ENCODE data around the gene EXOC7. TPM values are rescaled to one million over a fixed set of nuclear protein-coding genes. Genes with fewer than 3 reads are reported as not detected.

The EXOC7 gene, protein sequence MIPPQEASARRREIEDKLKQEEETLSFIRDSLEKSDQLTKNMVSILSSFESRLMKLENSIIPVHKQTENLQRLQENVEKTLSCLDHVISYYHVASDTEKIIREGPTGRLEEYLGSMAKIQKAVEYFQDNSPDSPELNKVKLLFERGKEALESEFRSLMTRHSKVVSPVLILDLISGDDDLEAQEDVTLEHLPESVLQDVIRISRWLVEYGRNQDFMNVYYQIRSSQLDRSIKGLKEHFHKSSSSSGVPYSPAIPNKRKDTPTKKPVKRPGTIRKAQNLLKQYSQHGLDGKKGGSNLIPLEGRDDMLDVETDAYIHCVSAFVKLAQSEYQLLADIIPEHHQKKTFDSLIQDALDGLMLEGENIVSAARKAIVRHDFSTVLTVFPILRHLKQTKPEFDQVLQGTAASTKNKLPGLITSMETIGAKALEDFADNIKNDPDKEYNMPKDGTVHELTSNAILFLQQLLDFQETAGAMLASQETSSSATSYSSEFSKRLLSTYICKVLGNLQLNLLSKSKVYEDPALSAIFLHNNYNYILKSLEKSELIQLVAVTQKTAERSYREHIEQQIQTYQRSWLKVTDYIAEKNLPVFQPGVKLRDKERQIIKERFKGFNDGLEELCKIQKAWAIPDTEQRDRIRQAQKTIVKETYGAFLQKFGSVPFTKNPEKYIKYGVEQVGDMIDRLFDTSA
- polyA plus RNA-seq (ENCODE audit: insufficient read length in 4 of 4), result 100 to 1,000 TPM; 150 to 172 (median 157) TPM

DNA sequence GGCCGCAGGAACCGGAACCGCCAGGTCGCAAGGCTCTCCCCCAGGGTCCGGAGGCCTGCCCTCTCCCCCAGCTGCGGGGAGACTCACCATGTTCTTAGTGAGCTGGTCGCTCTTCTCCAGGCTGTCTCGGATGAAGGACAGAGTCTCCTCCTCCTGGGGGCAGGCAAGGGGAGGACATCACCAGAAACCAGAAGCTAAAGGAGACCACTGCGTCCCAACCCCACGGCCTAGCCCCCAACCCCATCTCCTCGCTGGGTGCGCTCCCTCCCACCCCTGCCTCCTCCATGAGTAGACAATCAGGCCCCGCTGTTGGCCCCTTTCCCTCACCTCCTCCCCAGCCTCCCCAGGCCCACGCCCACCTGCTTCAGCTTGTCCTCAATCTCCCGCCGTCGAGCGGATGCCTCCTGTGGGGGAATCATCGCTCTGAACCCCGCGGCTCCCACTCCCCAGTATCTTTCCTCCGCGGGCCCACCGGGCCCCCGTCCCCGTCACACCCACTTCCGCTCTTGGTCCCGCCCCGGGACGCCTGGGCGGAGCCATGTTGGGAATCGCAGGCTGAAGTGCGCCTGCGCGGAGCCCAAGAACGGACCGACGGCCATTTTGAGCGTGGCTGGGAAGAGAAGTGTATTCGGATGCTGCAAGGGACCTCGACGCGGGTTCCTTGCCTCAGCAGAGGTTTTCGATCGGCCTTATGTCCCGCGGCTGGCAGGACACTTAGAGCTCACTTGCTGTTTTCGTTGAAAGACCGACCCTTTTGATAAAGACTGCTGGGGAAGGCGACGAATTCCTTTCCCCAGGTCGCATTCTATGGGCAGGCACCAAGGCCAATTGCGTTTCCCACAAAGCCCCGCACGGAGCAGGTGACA, at the start of gene EXOC7:
TSS of gene EXOC7 (minus strand) at position 514 of the 866 bp plus-strand sequence. CDS start at position 419, 95 bp downstream.
- peak; percentile 90 to 95 (median 91) for DNase-seq (ENCODE audit: low read depth in 4 of 4, low spot score in 3 of 4)

DNA sequence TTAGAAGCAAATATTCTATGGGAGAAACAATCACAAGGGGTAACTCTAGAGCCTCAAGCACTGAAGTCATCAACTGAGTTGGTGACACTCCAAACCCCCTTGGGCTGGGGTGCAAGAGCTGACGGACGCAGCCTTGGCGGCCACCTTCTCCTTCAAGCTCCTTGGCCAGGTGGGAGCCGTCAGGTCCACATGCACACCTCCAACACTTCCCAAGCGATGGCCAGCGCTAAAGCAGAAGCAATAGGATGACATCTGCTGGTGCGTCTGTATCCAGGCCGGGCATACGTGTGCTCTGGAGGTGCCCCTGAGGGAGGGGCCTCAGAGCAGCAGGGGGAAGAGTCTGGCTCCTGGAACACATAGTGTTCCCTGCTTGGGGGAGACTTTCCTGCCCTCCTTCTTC, 49.6 kb upstream of the EXOC7 start:
- no peak for DNase-seq (ENCODE audit: low read depth in 4 of 4, low spot score in 3 of 4)

DNA sequence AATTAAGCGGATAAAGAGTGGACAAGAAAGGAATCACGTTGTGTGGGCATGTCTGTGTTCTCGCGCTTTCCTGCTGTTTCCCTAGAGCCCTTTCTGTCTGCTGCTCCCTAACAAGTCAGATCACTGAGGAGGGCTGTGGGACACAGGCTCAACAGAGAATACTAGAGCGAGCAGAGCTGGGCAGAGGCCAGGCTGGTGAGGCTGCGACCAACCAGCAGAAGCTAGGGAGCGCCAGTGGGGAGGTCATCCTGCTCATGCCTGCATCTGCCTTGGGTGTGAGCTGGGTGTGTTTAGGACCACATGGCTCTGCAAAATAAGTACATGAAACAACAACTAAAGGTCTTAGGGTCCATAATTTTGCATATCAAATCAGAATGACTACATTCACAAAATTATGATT, 49.0 kb upstream of the EXOC7 start:
- no peak for DNase-seq (ENCODE audit: low read depth in 4 of 4, low spot score in 3 of 4)

DNA sequence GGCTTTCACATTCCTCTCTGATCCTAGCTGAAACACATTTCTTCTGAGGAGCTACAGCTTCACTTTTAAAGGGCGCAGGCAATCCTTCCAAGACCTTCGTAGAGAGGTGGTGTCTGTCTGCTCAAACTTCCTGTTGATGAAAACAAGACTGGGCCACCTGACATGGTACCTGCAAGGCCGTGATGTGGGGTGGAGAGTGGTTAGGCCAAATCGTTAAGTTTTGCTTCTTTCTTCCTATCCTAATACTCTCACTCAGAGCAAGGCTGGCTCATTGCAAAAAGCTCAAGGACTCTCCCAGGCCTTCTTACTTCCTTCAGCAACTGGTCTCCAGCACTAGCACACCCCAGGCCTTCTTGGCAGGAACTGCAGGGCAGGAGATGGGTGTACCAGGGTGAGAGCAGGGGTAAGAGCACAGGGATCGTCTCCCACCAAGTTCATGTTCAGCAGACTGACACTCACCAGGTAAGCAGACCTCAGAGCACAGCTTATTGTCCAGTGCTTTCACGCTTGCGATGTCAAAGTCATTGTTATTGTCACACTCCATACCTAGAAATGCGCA, 48.4 kb upstream of the EXOC7 start:
- no peak for DNase-seq (ENCODE audit: low read depth in 4 of 4, low spot score in 3 of 4)

DNA sequence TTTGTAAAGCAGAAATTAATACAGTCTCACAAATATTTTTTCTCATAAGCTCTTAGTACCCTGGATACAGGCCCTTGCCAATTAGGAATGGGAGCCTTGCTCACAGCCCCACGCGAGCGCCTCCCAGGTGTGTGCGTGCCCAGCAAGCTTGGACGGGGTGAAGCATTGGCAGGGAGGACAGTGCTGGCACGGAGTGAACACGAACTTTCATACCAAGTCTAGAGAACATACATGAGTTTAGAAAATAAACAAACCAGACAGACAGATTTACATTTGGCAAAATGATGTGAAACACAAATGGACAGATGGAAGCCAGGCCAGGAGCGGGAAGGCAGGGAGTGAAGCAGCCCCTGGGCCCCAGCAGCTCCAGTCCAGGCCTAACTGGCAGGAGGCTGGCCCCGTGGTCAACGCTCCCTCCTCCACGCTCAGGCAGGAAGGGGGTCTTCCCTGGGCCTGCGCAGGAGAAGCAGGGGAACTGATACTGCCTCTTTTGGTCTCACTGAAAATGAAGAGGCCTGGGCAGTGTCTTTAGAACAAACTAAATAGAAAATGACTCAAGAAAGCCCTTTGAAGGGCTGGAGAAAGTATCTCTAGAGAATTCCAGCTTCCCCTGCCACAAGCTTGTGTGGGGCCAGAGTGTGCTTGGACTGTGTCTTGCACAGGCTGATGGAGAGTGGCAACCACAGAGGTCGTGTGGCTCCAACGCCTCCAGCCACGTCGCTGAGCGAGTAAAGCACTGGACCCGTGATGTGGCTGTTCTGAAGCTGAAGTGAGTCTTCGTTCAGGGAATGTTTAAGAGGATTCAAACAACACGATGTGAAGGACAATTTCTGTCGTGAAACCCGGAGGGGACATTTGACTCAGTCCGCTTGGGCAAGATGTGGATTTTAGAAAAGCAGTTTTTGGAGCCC, 47.4 kb upstream of the EXOC7 start:
- no peak for DNase-seq (ENCODE audit: low read depth in 4 of 4, low spot score in 3 of 4)

DNA sequence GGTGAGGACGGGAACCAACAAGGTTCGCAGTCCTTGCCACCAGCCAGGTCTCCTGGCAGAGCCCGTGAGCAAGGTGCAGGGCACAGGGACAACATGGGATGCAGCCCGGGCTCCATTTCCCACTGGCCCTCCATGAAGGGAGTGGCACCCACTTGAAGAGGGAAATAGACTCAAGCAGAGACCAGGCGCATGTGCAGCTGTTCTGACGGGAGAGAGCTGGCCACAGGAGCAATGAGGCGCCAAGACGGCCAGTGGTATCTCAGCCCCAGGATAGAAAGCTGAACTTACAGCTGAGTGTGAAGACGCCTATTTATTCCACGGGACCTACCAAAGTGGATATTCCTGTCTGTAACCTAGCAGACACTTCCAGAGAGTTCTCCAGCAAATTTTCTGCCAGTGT, 45.6 kb upstream of the EXOC7 start:
- DNase-seq (ENCODE audit: low read depth in 4 of 4, low spot score in 3 of 4), result no peak

DNA sequence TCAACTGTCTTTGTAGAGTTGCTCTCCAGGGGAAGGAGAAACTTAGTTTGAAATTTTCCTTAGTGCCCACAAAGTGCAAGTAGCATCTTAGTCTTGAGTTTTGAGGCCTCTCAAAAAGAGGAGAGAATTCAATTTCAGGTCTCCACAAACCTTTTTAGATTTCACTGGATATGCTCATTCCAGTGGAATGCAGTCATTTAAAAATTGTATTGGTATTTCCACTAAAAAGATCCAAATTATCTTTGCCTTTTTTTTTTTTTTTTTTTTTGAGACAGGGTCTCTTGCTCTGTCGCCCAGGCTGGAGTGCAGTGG, 44.4 kb upstream of the EXOC7 start:
- no peak for DNase-seq (ENCODE audit: low read depth in 4 of 4, low spot score in 3 of 4)

DNA sequence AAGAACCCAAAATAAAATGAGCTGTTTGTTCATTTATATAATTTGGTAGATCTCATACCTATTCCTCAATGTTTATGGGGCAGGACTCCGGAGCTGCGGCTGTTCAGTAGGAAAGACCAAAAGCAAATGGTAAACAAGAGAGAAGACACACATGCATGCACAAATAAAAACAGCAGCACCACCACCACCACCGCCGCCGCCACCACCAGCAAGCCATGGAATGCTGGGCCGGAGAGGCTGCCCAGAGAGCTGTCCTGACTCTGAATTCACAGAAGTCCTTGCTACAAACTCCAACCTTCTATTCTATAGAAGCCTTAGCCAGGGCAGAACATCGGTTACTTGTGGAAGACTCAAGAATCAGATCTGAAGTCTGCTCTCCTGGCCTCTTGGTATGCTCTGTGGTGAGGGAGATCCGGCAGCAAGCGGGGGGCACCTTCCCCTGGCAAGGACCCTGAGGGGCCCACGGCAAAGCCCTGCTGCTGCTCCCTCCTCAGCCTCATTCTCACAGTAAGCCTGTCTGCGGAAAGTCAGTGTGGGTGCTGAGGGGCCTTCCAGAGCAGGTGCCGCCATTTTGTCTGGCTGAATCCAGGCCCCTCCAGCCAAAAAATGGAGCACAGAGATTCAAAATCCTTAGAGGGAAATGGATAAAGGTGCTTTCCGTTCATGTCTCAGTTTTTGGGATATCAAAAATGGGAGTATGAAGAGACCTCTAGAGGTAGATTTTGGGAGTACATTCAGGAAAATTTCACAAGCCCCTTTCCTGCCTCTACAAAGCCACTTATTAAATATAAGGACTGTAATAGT, 43.8 kb upstream of the EXOC7 start:
- no peak for DNase-seq (ENCODE audit: low read depth in 4 of 4, low spot score in 3 of 4)

DNA sequence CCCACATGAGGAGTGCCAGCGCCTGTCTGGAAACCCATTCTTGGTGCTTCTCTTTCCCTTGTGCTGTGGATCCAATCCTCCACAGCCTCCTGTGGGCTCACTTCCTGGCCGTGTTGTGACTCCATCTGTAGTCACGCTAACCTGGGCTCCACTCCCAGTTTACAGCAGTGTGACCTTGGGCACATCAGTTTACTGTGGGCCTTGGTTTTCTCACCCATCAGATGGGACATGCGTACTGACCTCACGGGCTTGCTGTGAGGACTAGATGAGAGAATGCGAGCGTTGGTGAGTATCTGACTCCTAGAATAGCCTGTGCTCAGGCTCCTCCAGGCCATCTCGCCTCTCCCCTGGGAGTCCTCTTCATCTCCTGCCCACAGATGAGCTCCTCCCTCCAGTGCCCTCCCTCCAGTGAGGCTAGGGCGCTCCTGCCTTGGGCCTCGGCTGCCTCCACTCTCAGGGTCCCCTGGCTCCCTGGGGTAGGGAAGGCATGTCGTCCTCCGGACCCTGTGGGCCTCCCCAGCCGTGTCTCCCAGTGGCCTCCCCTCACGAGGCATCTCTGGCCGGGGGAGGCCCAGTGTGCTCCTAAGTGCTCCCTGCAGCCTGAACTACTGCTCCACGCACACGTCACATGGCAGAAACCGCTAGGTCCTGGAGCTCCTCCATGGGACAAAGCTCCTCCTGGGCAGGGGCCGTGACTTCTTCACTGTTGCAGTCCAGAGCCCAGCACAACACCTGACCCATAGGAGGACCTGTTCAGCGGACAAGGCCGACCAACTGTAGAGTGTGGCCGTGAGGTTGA, 42.7 kb upstream of the EXOC7 start:
- DNase-seq (ENCODE audit: low read depth in 4 of 4, low spot score in 3 of 4), result no peak

DNA sequence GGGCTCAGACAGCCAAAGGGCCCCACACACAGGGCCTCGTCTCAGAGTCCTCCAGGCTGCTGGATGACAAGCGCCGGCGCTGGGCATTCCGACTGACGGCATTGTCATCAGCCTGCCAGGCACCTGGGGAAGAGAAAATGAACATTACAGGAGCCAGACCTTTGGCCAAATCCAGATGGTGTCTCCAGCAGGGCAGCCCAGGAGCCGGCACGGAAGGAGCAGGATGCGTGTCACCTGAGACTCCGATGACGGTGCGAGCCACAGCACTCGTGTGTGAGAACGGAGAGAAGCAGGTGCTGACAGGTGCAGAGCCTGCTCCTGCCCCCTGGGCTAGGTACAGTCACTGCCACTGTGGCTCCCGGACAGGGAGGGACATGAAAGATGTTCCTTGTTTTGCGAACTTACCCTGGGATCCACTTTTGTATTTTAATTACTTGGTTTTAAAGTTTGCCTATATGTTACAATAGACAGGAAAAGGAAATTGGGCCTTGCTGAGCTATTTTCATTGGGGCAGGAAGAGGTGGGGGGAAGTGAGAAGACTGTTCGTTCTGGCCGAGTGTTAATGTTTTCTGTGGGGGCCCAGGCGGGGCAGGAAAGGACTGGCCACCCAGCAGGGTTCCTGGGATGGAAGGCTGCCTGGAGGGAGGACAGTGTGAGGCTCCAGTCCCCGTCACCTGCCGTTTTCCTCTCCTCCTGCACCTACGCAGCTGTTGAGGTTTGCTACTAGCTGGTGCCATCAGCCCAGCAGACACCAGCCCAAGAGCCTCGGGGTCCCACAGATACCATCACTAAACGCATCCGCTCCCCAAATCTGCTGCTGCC, 41.9 kb upstream of the EXOC7 start:
- no peak for DNase-seq (ENCODE audit: low read depth in 4 of 4, low spot score in 3 of 4)

DNA sequence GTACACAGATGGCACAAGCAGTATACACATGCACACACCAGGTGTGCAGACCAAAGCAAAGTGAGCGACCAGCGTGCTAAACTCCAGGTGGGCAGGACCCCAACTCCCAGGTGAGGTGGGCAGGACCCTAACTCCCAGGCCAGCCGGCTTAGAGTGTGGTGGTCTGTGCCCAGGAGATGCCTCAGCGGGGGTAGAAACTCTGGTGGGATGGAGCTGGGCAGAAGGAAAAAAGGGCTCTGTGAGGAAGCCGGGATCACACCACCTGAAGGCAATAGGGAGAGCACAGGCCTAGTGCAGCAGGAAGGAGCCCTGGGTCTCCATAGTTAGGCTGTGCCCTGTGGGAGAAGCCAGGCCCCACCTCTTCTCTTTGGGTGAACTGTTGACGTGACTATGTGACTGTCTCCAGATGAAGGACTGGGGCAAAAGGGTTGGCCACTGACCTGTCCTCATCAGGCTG, 39.0 kb upstream of the EXOC7 start:
- DNase-seq (ENCODE audit: low read depth in 4 of 4, low spot score in 3 of 4), result no peak

DNA sequence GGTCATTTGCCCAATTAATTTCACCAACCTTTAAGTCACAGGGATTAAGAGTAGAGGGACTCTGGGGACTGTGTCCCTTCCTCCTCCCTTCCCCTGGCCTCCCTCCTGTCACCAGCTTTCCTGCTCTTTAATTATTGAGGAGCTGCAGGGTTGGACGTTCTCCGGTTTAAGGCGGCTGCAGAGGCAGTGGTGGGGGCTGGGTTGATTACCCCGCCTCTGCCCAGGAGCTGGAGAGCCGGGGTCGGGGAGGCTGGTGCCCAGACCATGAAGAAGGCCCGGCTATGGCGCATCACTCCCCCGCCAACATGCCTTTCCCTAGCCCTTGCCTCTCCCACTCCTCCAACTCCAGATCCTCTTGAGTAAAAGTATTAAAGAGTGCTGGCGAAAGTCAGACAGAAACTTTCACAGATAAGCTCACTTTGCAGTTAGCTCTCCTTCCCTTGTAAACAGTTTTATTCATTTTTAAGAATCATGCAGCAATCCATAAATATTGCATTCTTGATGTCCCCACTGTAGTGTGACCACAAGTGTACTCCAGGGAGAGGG, 38.5 kb upstream of the EXOC7 start:
- DNase-seq (ENCODE audit: low read depth in 4 of 4, low spot score in 3 of 4), result no peak

DNA sequence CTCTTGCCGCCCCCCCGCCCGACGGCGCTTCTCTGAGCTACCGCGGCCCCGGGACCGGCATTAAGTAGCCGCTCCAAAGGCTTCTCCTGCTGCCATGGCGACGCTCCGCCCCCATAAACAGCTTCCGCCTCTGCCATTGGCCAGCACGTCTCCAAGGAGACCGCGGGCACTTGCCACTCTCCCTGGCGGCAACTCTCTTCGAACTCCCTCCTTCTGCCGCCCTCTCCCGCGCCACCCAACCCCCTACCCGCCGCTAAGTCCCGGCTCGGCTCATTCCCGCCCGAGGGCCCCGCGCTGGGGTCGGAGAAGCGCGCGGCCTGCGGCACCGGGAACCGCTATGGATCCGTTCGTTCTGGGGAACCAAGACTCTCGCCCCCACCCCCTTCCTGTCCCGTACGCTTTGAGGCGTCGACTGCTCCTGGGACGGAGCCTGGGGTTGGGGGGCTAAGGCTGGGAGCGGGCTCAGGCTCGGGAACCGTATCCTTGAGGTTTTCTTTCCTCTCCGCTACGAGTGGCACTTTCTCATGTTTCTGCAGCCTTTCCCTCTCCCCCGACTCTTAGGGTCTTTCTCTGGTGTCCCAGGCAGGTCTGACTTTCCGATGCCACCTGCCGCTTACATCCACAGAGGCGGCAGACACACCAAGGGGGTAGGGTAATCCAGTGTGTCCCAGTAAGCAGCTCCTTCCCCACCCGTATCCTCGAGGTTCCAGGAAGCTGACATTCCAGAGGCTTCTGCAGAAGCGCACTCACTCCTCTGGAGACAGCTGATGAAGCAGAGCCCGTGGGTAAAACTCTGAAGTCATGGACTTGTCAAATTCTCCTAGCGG, 37.8 kb upstream of the EXOC7 start, which contains the start of gene FOXJ1:
TSS of gene FOXJ1 (minus strand) at position 34 of the 827 bp plus-strand sequence. CDS start 850 bp downstream, outside the sequence.
- DNase-seq (ENCODE audit: low read depth in 4 of 4, low spot score in 3 of 4), result peak; percentile 85 to 87 (median 86)

DNA sequence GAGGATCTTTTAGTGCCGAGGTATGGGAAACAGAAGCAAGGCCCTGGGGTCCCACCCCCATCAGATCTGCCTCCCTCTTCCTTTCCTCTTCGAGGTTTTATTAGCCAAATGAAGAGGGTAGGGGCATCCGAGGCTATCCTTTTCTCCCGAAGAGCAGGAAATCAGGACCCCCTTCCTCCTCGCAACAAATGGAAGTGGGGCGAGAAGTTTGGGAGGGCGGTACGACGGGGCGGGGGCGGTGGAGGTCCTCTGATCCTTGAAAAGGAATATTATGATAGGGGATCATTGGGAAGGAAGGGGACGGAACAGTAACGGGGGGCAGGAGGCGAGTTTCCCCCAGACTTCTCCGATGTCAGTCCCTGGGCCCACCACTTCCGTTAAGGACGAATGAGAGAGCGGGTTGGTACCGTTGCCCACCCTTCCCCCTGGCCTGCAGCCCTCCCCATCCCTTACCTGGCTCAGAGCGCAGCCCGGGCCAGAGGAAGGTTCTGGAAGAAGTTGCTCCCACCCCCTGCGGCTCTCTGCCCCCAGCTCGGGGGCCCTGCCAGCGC, 37.1 kb upstream of the EXOC7 start:
- no peak for DNase-seq (ENCODE audit: low read depth in 4 of 4, low spot score in 3 of 4)

DNA sequence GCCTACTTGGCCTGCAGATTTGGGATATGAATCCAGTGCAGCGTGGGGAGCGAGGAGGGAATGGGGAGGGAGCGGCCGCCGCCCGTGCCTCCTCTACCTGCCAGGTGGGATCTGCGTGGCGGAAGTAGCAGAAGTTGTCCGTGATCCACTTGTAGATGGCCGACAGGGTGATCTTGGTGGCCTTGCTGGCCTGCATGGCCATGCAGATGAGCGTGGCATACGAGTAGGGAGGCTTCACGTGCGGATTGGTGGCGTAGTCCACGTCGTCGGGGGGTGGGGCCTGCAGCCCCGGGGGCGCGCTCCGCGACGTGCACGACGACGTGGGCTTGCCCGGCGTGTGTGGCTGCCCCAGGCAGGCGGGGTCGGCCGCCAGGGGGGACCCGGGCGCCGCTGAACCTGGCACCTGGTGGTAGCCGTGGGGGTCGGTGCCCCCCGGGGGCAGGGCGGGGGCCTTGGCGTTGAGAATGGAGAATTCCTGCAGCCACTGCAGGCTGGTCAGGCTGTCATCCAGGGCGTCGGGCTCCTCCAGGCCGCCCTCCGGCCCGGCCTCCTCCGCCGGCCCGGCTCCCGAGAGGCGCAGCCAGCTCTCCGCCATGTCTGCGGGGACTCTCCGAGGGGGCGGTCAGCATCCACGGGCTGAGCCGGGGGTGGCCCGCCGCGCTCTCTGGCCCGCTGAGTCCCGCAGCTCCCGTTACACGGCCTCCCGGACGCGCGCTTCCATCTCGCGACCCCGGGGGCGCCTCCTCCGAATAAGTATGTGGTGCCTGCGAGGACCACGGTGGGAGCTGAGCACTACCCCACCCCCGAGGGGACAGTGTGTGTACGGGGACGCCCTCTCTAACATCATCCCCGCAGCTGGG, 36.4 kb upstream of the EXOC7 start:
- no peak for DNase-seq (ENCODE audit: low read depth in 4 of 4, low spot score in 3 of 4)
